ENCODE measurements around the gene COBL. TPM values are rescaled to one million over a fixed set of nuclear protein-coding genes. Genes with fewer than 3 reads are reported as not detected.

The COBL gene
- polyA plus RNA-seq, 3 donors, result not detected

DNA sequence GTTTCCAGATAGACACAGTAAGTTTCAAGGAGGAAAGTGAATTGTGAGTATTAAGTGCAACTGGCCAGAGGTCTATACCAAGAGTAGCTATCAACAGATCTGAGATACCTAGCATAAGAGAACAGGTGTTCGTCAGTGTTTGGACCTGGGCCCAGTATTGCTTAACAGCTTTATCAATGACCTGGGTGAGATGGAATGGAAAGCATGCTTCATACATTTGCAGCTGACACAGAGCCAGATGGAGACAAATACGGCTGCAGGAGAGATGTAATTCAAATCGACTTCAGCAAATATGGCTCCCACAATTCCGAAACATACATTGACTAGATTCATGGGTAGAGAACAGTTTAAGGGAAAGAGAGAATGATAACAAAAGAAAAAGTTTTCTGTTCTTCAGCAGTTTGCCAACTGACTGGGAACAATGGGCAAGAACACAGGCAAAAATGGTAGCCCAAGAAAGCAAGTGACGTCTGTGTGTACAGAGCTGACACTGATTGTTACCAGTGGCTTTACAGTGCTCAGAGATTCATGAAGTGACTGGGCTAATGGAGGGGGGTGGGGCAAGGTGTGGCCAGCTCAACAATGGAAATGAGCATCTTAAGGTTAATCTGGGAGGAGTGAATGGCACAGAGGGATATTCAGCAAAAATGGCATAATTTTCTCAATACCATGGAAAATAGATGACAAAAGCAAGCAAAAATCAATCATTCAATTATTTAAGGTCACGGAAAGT lies 28.0 kb upstream of the COBL start:
- Histone ChIP-seq H3K4me3 (replicated peaks in 1 of 3; ENCODE audit: low read depth in 2 of 3, low read length in 3 of 3) (no peak overlapping the region), H3K36me3 (replicated peaks in 1 of 2; ENCODE audit: control insufficient read depth in 1 of 2, insufficient read depth in 2 of 2, low read length in 2 of 2) (no peaks in the 10 kb centered on the region), H3K79me2 (ENCODE audit: insufficient read depth, low read length) (no peaks in the 10 kb centered on the region), H2AFZ (ENCODE audit: insufficient read depth, low read depth, low read length, poor library complexity, severe bottlenecking) (no peak overlapping the region), H3K27ac (ENCODE audit: low read depth in 1 of 2, low read length in 2 of 2) (no peak overlapping the region), H3K4me1 (ENCODE audit: control insufficient read depth in 1 of 2, insufficient read depth in 2 of 2, low read length in 2 of 2) (no peaks in the 10 kb centered on the region), H3K9ac (ENCODE audit: insufficient read depth, low read length, poor library complexity, severe bottlenecking) (no peak overlapping the region), H3K27me3 (ENCODE audit: control insufficient read depth in 2 of 2, insufficient read depth in 2 of 2, low read length in 2 of 2) (no peaks in the 10 kb centered on the region), H3K9me3 (replicated peaks in 1 of 2; ENCODE audit: control insufficient read depth in 1 of 2, insufficient read depth in 1 of 2, low read length in 2 of 2) (no peaks in the 10 kb centered on the region), H3K4me2 (replicated peaks; ENCODE audit: extremely low read depth, low read length, poor library complexity, severe bottlenecking) (no peak overlapping the region), H4K20me1 (ENCODE audit: insufficient read depth, low read length) (no peaks in the 10 kb centered on the region)
- intact Hi-C loops (cut with micrococcal nuclease), result no loop called here
- Mint-ChIP-seq H3K27ac (no peak overlapping the region), H3K4me3 (no peak overlapping the region), H3K9me3 (no peaks in the 10 kb centered on the region), H3K27me3 (ENCODE audit: low read depth in 3 of 3) (peaks cover 2 to 11% (median 8%) of the 10 kb centered on the region in 3 donors), H3K4me1 (no peaks in the 10 kb centered on the region), H3K36me3 (no peaks in the 10 kb centered on the region)
- 90% methylated on average over 2 of the region's 6 CpGs for WGBS (ENCODE audit: insufficient coverage)
- TF ChIP-seq, protein P1, sequence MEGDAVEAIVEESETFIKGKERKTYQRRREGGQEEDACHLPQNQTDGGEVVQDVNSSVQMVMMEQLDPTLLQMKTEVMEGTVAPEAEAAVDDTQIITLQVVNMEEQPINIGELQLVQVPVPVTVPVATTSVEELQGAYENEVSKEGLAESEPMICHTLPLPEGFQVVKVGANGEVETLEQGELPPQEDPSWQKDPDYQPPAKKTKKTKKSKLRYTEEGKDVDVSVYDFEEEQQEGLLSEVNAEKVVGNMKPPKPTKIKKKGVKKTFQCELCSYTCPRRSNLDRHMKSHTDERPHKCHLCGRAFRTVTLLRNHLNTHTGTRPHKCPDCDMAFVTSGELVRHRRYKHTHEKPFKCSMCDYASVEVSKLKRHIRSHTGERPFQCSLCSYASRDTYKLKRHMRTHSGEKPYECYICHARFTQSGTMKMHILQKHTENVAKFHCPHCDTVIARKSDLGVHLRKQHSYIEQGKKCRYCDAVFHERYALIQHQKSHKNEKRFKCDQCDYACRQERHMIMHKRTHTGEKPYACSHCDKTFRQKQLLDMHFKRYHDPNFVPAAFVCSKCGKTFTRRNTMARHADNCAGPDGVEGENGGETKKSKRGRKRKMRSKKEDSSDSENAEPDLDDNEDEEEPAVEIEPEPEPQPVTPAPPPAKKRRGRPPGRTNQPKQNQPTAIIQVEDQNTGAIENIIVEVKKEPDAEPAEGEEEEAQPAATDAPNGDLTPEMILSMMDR (IDR thresholded peaks at IDR 0.05), result no peak
- no peak for DNase-seq

DNA sequence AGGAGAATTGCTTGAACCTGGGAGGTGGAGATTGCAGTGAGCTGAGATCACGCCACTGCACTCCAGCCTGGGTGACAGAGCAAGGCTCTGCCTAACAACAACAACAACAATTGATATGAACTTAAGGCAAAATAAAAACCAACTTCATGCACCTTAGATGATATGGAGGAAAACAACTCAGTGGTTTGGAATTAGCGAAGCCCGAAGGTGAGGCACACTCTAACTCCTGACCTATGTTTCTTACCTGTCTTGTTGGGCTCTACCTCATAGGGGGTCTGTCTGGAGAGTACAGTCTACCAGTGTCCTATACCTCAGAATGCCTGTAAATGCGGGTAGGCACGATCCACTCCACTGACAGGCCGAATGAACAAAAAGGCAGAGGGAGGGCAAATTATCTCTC lies 24.3 kb upstream of the COBL start:
- H3K27ac ChIP-seq (ENCODE audit: low read depth in 1 of 2, low read length in 2 of 2), result no peak overlapping the region
- H4K20me1 ChIP-seq (ENCODE audit: insufficient read depth, low read length), result no peaks in the 10 kb centered on the region
- H3K9me3 Mint-ChIP-seq, result no peaks in the 10 kb centered on the region
- intact Hi-C loops (cut with micrococcal nuclease), result no loop called here
- 95% methylated on average over 3 of the region's 6 CpGs for WGBS (ENCODE audit: insufficient coverage)
- H3K36me3 Mint-ChIP-seq, result no peaks in the 10 kb centered on the region
- H3K79me2 ChIP-seq (ENCODE audit: insufficient read depth, low read length), result no peaks in the 10 kb centered on the region
- no peaks in the 10 kb centered on the region for H3K4me1 Mint-ChIP-seq
- H3K4me2 ChIP-seq (replicated peaks; ENCODE audit: extremely low read depth, low read length, poor library complexity, severe bottlenecking), result no peak overlapping the region
- no peak overlapping the region for H3K27ac Mint-ChIP-seq
- H2AFZ ChIP-seq (ENCODE audit: insufficient read depth, low read depth, low read length, poor library complexity, severe bottlenecking), result no peak overlapping the region
- H3K4me3 ChIP-seq (replicated peaks in 1 of 3; ENCODE audit: low read depth in 2 of 3, low read length in 3 of 3), result no peak overlapping the region
- peaks cover 4 to 11% (median 6%) of the 10 kb centered on the region in 3 donors for H3K27me3 Mint-ChIP-seq (ENCODE audit: low read depth in 3 of 3)
- TF ChIP-seq, protein P1 (IDR thresholded peaks at IDR 0.05), result no peak
- H3K36me3 ChIP-seq (replicated peaks in 1 of 2; ENCODE audit: control insufficient read depth in 1 of 2, insufficient read depth in 2 of 2, low read length in 2 of 2), result no peaks in the 10 kb centered on the region
- H3K9ac ChIP-seq (ENCODE audit: insufficient read depth, low read length, poor library complexity, severe bottlenecking), result no peak overlapping the region
- H3K9me3 ChIP-seq (replicated peaks in 1 of 2; ENCODE audit: control insufficient read depth in 1 of 2, insufficient read depth in 1 of 2, low read length in 2 of 2), result no peaks in the 10 kb centered on the region
- DNase-seq, result no peak
- no peaks in the 10 kb centered on the region for H3K4me1 ChIP-seq (ENCODE audit: control insufficient read depth in 1 of 2, insufficient read depth in 2 of 2, low read length in 2 of 2)
- no peak overlapping the region for H3K4me3 Mint-ChIP-seq
- H3K27me3 ChIP-seq (ENCODE audit: control insufficient read depth in 2 of 2, insufficient read depth in 2 of 2, low read length in 2 of 2), result no peaks in the 10 kb centered on the region

All from CD14-positive monocyte (primary cell).